HepG2 (cell line): ENCODE measurements around the gene SHISA7. TPM values are rescaled to one million over a fixed set of nuclear protein-coding genes. Genes with fewer than 3 reads are reported as not detected.
A peak's percentile ranks its signal among the peaks of the same experiment; 100 is the strongest.

Experiments used
- ETV5 ChIP-seq: IDR thresholded peaks from 2 replicates; pipeline ENCODE4 v1.6.1; 2018; ENCODE audit warnings: missing biosample characterization, missing genetic modification reagents, inconsistent platforms, borderline replicate concordance
- GABPB1 ChIP-seq: IDR thresholded peaks from 2 replicates; pipeline ENCODE4 v1.6.1; 2016; ENCODE audit warnings: mild to moderate bottlenecking, missing genetic modification reagents, moderate library complexity, missing compliant biosample characterization
- HDAC1 ChIP-seq: sonication (generic); formaldehyde crosslinking; IDR thresholded peaks from 2 replicates; pipeline ENCODE4 v1.5.1; 2020; ENCODE audit warnings: mild to moderate bottlenecking, missing genetic modification reagents
- HMG20B ChIP-seq: conservative IDR thresholded peaks from 2 replicates; pipeline ENCODE4 v1.6.1; 2016; ENCODE audit warnings: missing genetic modification reagents, missing compliant biosample characterization
- HMGXB4 ChIP-seq, 2 experiments: sonication (generic) in 1 of 2; formaldehyde crosslinking in 1 of 2; IDR thresholded peaks; 2 replicates each; pipeline versions ENCODE4 v1.4.0 to v1.6.1; 2018 to 2020; ENCODE audit warnings: missing genetic modification reagents in 2 of 2, borderline replicate concordance in 1 of 2, low read depth in 1 of 2, mild to moderate bottlenecking in 1 of 2, missing biosample characterization in 1 of 2
- SMAD1 ChIP-seq: sonication (generic); formaldehyde crosslinking; IDR thresholded peaks from 2 replicates; pipeline ENCODE4 v1.4.0; 2020; ENCODE audit warnings: missing genetic modification reagents, low read depth, mild to moderate bottlenecking, borderline replicate concordance
- SP1 ChIP-seq, 2 experiments: fragments of 450-650 bp in 1 of 2; sonication (generic) in 1 of 2; formaldehyde crosslinking in 1 of 2; IDR thresholded peaks; 2 replicates each; pipeline versions ENCODE4 v1.4.0 to v1.6.1; 2016 to 2020; ENCODE audit warnings: missing genetic modification reagents in 1 of 2
- ZBTB4 ChIP-seq: sonication (generic); formaldehyde crosslinking; IDR thresholded peaks from 2 replicates; pipeline ENCODE4 v1.4.0; 2020; ENCODE audit warnings: missing genetic modification reagents, mild to moderate bottlenecking, borderline replicate concordance
- ZC3H4 ChIP-seq: sonication (generic); formaldehyde crosslinking; IDR thresholded peaks from 2 replicates; pipeline ENCODE4 v1.4.0; 2020; ENCODE audit warnings: missing genetic modification reagents, borderline replicate concordance
- ZHX2 ChIP-seq, 2 experiments: sonication (generic) in 1 of 2; formaldehyde crosslinking in 1 of 2; IDR thresholded peaks; 2 replicates each; pipeline versions ENCODE4 v1.6.1 to v1.9.0; 2014 to 2022; ENCODE audit warnings: antibody characterized with exemption in 1 of 2, borderline replicate concordance in 1 of 2, inconsistent platforms in 1 of 2, low read depth in 1 of 2, missing genetic modification reagents in 1 of 2
- ZNF282 ChIP-seq: fragments of 450-650 bp; IDR thresholded peaks from 2 replicates; pipeline ENCODE4 v1.6.1; 2018; ENCODE audit not compliant: partially characterized antibody
- ZNF331 ChIP-seq: sonication (generic); formaldehyde crosslinking; IDR thresholded peaks from 2 replicates; pipeline ENCODE4 v1.4.0; 2020; ENCODE audit warnings: missing genetic modification reagents
- ZNF362 ChIP-seq: sonication (generic); formaldehyde crosslinking; IDR thresholded peaks from 2 replicates; pipeline ENCODE4 v1.4.0; 2020; ENCODE audit warnings: missing genetic modification reagents, mild to moderate bottlenecking, borderline replicate concordance
- ZNF552 ChIP-seq: sonication (generic); formaldehyde crosslinking; IDR thresholded peaks from 2 replicates; pipeline ENCODE4 v1.9.0; 2022; ENCODE audit warnings: missing genetic modification reagents, mild to moderate bottlenecking, borderline replicate concordance
- polyA plus RNA-seq, 8 experiments: library from polyadenylated mRNA; depleted of rRNA in 3 of 8; stranded (reverse) in 7 of 8; unstranded in 1 of 8; fragments of >200 nt; fragmentation: Illumina TruSeq in 4 of 8; extraction: Trizol in 4 of 8; gene quantifications; 2 replicates each; pipeline versions ENCODE4 v1.2.1 to v1.2.3, GENCODE V29; 2011 to 2016; ENCODE audit warnings: low read depth in 4 of 8, missing spikeins in 1 of 8, mixed read lengths in 1 of 8; ENCODE audit not compliant: insufficient read depth in 1 of 8
- total RNA-seq, 5 experiments: library from RNA; depleted of rRNA; stranded (reverse); fragments of >200 nt; fragmentation: Illumina TruSeq; extraction: Trizol; gene quantifications; 2 replicates each; pipeline ENCODE4 v1.2.3, GENCODE V29; 2016; ENCODE audit warnings: low read depth in 1 of 5

Gene SHISA7
- total and polyA plus RNA-seq, 2 of the 13 experiments (the other 11 are each of a cell fraction or from before 2014, with no cell fraction given), result not detected

- TF ChIP-seq SMAD1 (0 out of 2 replicates have a peak, but pooled peaks have one; percentile 70), ZNF552 (CRISPR knock-in tag) (no peak), ZNF331 (CRISPR knock-in tag) (0 out of 2 replicates have a peak, but pooled peaks have one; percentile 22), HMG20B (CRISPR knock-in tag) (no peak), ZHX2 (IDR thresholded peaks at IDR 0.05; ENCODE audit: low read depth) (peak; percentile 55; the same call in 1 of the 2 replicates), ZHX2 (CRISPR knock-in tag; IDR thresholded peaks at IDR 0.05; ENCODE audit: borderline replicate concordance) (no peak), ZNF282 (no peak), ZC3H4 (CRISPR knock-in tag) (no peak), GABPB1 (CRISPR knock-in tag) (peak; percentile 97), SP1 (IDR thresholded peaks at IDR 0.05) (no peak), SP1 (CRISPR knock-in tag; IDR thresholded peaks at IDR 0.05) (peak; percentile 28; the same call in 1 of the 2 replicates), ZNF362 (CRISPR knock-in tag) (no peak), ETV5 (peak; percentile 65; the same call in 1 of the 2 replicates), ZBTB4 (CRISPR knock-in tag) (0 out of 2 replicates have a peak, but pooled peaks have one; percentile 46), HDAC1 (CRISPR knock-in tag) (peak; percentile 48), HMGXB4 (CRISPR knock-in tag; IDR thresholded peaks at IDR 0.05; ENCODE audit: borderline replicate concordance in 1 of 2, low read depth in 1 of 2) (peak in 1 of 2 experiments; percentile 71; a peak in 1 of 4 replicates)
These were observed 41.7 kb upstream of the SHISA7 start, which contains the start of gene NAT14 (continued) for GRCh38 chr19:55484593-55485438.
